HL-60 (cell line): ENCODE measurements around the gene SLC18B1.

ENCODE experiments used
- DNase-seq, 2 experiments: peaks; one replicate each; pipeline ENCODE4 v3.0.0-alpha.2; 2010 to 2020; ENCODE audit warnings: low read depth in 1 of 2, low spot score in 1 of 2
- H3K27ac ChIP-seq: fragments of 250-450 bp; sonication (Bioruptor Pico); replicated peaks from 2 replicates; pipeline ENCODE4 v1.5.1; 2020; ENCODE audit warnings: mild to moderate bottlenecking, moderate library complexity
- H3K27me3 ChIP-seq: fragments of 250-450 bp; sonication (Bioruptor Pico); 2 replicates; pipeline ENCODE4 v1.5.1; 2021; ENCODE audit warnings: mild to moderate bottlenecking, moderate library complexity; ENCODE audit not compliant: insufficient read depth, poor library complexity, severe bottlenecking
- H3K4me3 ChIP-seq: replicated peaks from 2 replicates; pipeline ENCODE4 v1.5.1; 2011; ENCODE audit warnings: mild to moderate bottlenecking, control low read depth, low read length; ENCODE audit not compliant: insufficient read depth
- CTCF ChIP-seq: IDR thresholded peaks from one replicate; pipeline ENCODE4 v1.5.1; 2011; ENCODE audit warnings: low read length, control low read depth, inconsistent platforms; ENCODE audit not compliant: insufficient read depth
- GABPA ChIP-seq: IDR thresholded peaks from 2 replicates; pipeline ENCODE4 v1.6.1; 2012; ENCODE audit warnings: low read depth
- POLR2AphosphoS5 ChIP-seq: IDR thresholded peaks from 2 replicates; pipeline ENCODE4 v1.6.1; 2012; ENCODE audit warnings: low read depth
- REST ChIP-seq: IDR thresholded peaks from 2 replicates; pipeline ENCODE4 v1.6.1; 2012; ENCODE audit warnings: low read depth; ENCODE audit not compliant: insufficient replicate concordance
- SPI1 ChIP-seq: IDR thresholded peaks from 2 replicates; pipeline ENCODE4 v1.6.1; 2012; ENCODE audit warnings: low read depth, mild to moderate bottlenecking, borderline replicate concordance

Gene SLC18B1

GRCh38 chr6:132749111-132749510 lies 49.3 kb downstream of the SLC18B1 start:
- H3K27ac ChIP-seq, result peak overlapping the region; percentile 48
- H3K27me3 ChIP-seq, result peaks cover 5% of the 10 kb centered on the region
- DNase-seq, result peak in 1 of 2 experiments; percentile 66
- TF ChIP-seq GABPA, result 0 out of 2 replicates have a peak, but pooled peaks have one; percentile 25
- TF ChIP-seq SPI1, result no peak
- H3K4me3 ChIP-seq, result no peak overlapping the region

- TF ChIP-seq SPI1, result no peak
- no peak for TF ChIP-seq GABPA
- no peak for TF ChIP-seq CTCF
- TF ChIP-seq POLR2AphosphoS5, result no peak
- no peak for TF ChIP-seq REST
- Histone ChIP-seq H3K27ac (peak overlapping the region; percentile 8; the same call in 1 of the 2 replicates), H3K4me3 (no peak overlapping the region), H3K27me3 (peaks cover 5% of the 10 kb centered on the region)
- DNase-seq, result no peak
Observed at GRCh38 chr6:132748446-132748845, 50.0 kb downstream of the SLC18B1 start.

GRCh38 chr6:132746048-132746447 lies 52.4 kb downstream of the SLC18B1 start:
- DNase-seq, result peak; percentile 61 to 80
- Histone ChIP-seq H3K27me3 (peaks cover 3% of the 10 kb centered on the region), H3K4me3 (no peak overlapping the region), H3K27ac (peak overlapping the region; percentile 30; the same call in 1 of the 2 replicates)
- no peak for TF ChIP-seq REST
- TF ChIP-seq CTCF, result no peak
- TF ChIP-seq POLR2AphosphoS5, result no peak
- no peak for TF ChIP-seq SPI1
- no peak for TF ChIP-seq GABPA

- peak overlapping the region; percentile 39 for H3K27ac ChIP-seq
- no peaks in the 10 kb centered on the region for H3K27me3 ChIP-seq
- H3K4me3 ChIP-seq, result no peak overlapping the region
- TF ChIP-seq REST, result no peak
- no peak for TF ChIP-seq POLR2AphosphoS5
- TF ChIP-seq GABPA, result no peak
- TF ChIP-seq SPI1, result no peak
- TF ChIP-seq CTCF, result no peak
- DNase-seq, result peak in 1 of 2 experiments; percentile 63
Observed at GRCh38 chr6:132742495-132742894, 55.9 kb downstream of the SLC18B1 start.
